DND-41 (cell line): Measurements from ENCODE around the gene DPYSL4.

Experiments
- ATAC-seq: fragments of 200-7000 bp; cut with Tn5 transposase; 3 replicates; pipeline ENCODE4 v1.9.1; 2021; ENCODE audit warnings: low read depth; ENCODE audit not compliant: insufficient read depth
- DNase-seq: peaks from one replicate; pipeline ENCODE4 v3.0.0-alpha.2; 2020
- H2AFZ ChIP-seq: 2 replicates; pipeline ENCODE4 v1.6.0; 2012; ENCODE audit warnings: low read depth, low read length
- H3K27ac ChIP-seq: 2 replicates; pipeline ENCODE4 v1.5.1; 2012; ENCODE audit warnings: low read length, inconsistent platforms
- H3K27me3 ChIP-seq: fragments of 200-600 bp; sonication (generic); 2 replicates; pipeline ENCODE4 v1.6.0; 2012; ENCODE audit warnings: low read length, mild to moderate bottlenecking, inconsistent platforms; ENCODE audit not compliant: insufficient read depth, poor library complexity
- H3K36me3 ChIP-seq: 2 replicates; pipeline ENCODE4 v1.5.1; 2012; ENCODE audit warnings: low read length, inconsistent platforms; ENCODE audit not compliant: insufficient read depth
- H3K4me1 ChIP-seq: 2 replicates; pipeline ENCODE4 v1.5.1; 2012; ENCODE audit warnings: mild to moderate bottlenecking, low read length; ENCODE audit not compliant: insufficient read depth
- H3K4me2 ChIP-seq: 2 replicates; pipeline ENCODE4 v1.6.0; 2012; ENCODE audit warnings: mild to moderate bottlenecking, moderate library complexity, low read length, inconsistent platforms; ENCODE audit not compliant: insufficient read depth
- H3K4me3 ChIP-seq, 2 experiments: fragments of 200-600 bp in 1 of 2; shearing (Covaris generic) in 1 of 2; 2 replicates each; pipeline ENCODE4 v1.5.1; 2012 to 2016; ENCODE audit warnings: inconsistent platforms in 2 of 2, low read length in 2 of 2, mild to moderate bottlenecking in 2 of 2, low read depth in 1 of 2, moderate library complexity in 1 of 2
- H3K79me2 ChIP-seq: 2 replicates; pipeline ENCODE4 v1.6.0; 2012; ENCODE audit warnings: low read length, inconsistent platforms; ENCODE audit not compliant: insufficient read depth
- H3K9ac ChIP-seq: 2 replicates; pipeline ENCODE4 v1.6.0; 2012; ENCODE audit warnings: low read depth, mild to moderate bottlenecking, inconsistent platforms, low read length, moderate library complexity
- H3K9me3 ChIP-seq: 2 replicates; pipeline ENCODE4 v1.5.1; 2012; ENCODE audit warnings: low read length, moderate library complexity, mild to moderate bottlenecking, inconsistent platforms; ENCODE audit not compliant: insufficient read depth, severe bottlenecking
- H4K20me1 ChIP-seq: 2 replicates; pipeline ENCODE4 v1.6.0; 2012; ENCODE audit warnings: low read length; ENCODE audit not compliant: insufficient read depth
- CTCF ChIP-seq: IDR thresholded peaks from 2 replicates; pipeline ENCODE4 v1.5.1; 2012; ENCODE audit warnings: borderline replicate concordance, low read length, moderate library complexity, mild to moderate bottlenecking; ENCODE audit not compliant: poor library complexity, severe bottlenecking; ENCODE audit errors: extremely low read depth
- EZH2 ChIP-seq: IDR thresholded peaks from 3 replicates; pipeline ENCODE4 v1.6.1; 2012; ENCODE audit warnings: borderline replicate concordance, low read depth, mild to moderate bottlenecking, moderate library complexity, low read length, inconsistent platforms; ENCODE audit not compliant: severe bottlenecking

Gene DPYSL4

GRCh38 chr10:132188331-132188730, 1.6 kb downstream of the DPYSL4 start:
- Histone ChIP-seq H4K20me1 (no peaks in the 10 kb centered on the region; the same call in 1 of the 2 replicates), H3K4me2 (no peak overlapping the region), H3K36me3 (no peaks in the 10 kb centered on the region), H3K27ac (no peak overlapping the region), H3K27me3 (no peaks in the 10 kb centered on the region), H3K4me3 (no peak overlapping the region), H3K9me3 (no peaks in the 10 kb centered on the region), H3K4me1 (no peaks in the 10 kb centered on the region), H3K79me2 (no peaks in the 10 kb centered on the region), H3K9ac (no peak overlapping the region), H2AFZ (no peak overlapping the region)
- no peak for TF ChIP-seq CTCF
- no peak for TF ChIP-seq EZH2
- no peak for ATAC-seq
- DNase-seq: no peak

GRCh38 chr10:132189016-132189415, 2.3 kb downstream of the DPYSL4 start:
- TF ChIP-seq CTCF: no peak
- no peak for TF ChIP-seq EZH2
- Histone ChIP-seq H3K27ac (no peak overlapping the region), H3K9me3 (no peaks in the 10 kb centered on the region), H3K4me1 (no peaks in the 10 kb centered on the region), H3K9ac (no peak overlapping the region), H3K4me2 (no peak overlapping the region), H2AFZ (no peak overlapping the region), H3K79me2 (no peaks in the 10 kb centered on the region), H3K36me3 (no peaks in the 10 kb centered on the region), H3K27me3 (no peaks in the 10 kb centered on the region), H3K4me3 (no peak overlapping the region), H4K20me1 (peaks cover 1% of the 10 kb centered on the region)
- DNase-seq (no peak), ATAC-seq (no peak)

- Histone ChIP-seq H2AFZ (no peak overlapping the region), H4K20me1 (peaks cover 7% of the 10 kb centered on the region)
- ATAC-seq: no peak
These were observed 3.2 kb downstream of the DPYSL4 start for GRCh38 chr10:132189810-132190422.

More at GRCh38 chr10:132189810-132190422, 3.2 kb downstream of the DPYSL4 start:
- Histone ChIP-seq H3K36me3 (no peaks in the 10 kb centered on the region), H3K4me1 (no peaks in the 10 kb centered on the region), H3K9ac (no peak overlapping the region), H3K4me3 (no peak overlapping the region), H3K27ac (no peak overlapping the region), H3K9me3 (no peaks in the 10 kb centered on the region), H3K27me3 (no peaks in the 10 kb centered on the region), H3K79me2 (no peaks in the 10 kb centered on the region), H3K4me2 (no peak overlapping the region)
- TF ChIP-seq EZH2 (no peak), CTCF (no peak)
- no peak for DNase-seq
